ENCODE measurements around the gene DNAL4. TPM values are rescaled to one million over a fixed set of nuclear protein-coding genes. Genes with fewer than 3 reads are reported as not detected.

DNAL4 gene
- total RNA-seq, 1 donor from 2014 or later = 19.9 TPM

DNA sequence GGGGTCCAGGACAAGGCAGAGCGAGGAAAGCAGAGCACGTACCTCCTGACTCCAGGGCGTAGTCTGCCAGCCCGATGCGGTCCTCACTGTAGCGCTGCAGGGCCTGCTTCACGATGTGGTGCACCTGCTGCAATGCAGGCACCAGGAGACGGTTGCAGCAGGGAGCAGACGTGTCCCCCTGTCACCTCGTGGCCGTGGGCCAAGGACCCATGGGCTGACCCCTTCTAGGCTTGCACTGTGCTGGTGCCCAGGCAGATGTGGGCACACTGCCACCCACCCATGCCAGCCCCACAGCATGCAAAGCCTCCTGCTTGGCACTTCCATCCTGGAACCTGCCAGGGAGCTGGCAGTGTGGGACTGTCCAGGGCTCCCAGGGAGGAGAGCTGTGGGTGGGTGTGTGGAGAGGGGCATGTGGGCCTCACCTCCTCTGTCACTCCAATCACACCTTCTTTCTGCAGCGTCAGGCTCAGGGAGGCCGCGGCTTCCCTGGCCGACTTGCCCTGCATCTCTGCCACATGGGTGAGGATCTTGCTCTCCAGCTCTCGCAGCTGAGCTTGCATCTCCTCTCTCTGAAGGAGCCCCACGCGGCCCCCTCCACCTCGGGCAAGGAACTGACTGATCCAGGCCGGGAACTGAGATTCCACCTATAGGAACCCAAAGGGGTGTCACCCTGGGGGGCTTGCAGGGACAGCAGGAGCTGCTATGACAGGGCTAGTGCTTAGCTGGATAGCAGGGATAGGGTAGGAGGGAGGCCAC, 54.5 kb downstream of the DNAL4 start:
- no peak overlapping the region for H3K4me3 ChIP-seq (ENCODE audit: low read depth, low read length)
- DNase-seq (ENCODE audit: low read depth) = no peak
- TF ChIP-seq, protein P1, sequence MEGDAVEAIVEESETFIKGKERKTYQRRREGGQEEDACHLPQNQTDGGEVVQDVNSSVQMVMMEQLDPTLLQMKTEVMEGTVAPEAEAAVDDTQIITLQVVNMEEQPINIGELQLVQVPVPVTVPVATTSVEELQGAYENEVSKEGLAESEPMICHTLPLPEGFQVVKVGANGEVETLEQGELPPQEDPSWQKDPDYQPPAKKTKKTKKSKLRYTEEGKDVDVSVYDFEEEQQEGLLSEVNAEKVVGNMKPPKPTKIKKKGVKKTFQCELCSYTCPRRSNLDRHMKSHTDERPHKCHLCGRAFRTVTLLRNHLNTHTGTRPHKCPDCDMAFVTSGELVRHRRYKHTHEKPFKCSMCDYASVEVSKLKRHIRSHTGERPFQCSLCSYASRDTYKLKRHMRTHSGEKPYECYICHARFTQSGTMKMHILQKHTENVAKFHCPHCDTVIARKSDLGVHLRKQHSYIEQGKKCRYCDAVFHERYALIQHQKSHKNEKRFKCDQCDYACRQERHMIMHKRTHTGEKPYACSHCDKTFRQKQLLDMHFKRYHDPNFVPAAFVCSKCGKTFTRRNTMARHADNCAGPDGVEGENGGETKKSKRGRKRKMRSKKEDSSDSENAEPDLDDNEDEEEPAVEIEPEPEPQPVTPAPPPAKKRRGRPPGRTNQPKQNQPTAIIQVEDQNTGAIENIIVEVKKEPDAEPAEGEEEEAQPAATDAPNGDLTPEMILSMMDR (conservative IDR thresholded peaks at IDR 0.05; ENCODE audit: low read depth, low read length) = no peak

DNA sequence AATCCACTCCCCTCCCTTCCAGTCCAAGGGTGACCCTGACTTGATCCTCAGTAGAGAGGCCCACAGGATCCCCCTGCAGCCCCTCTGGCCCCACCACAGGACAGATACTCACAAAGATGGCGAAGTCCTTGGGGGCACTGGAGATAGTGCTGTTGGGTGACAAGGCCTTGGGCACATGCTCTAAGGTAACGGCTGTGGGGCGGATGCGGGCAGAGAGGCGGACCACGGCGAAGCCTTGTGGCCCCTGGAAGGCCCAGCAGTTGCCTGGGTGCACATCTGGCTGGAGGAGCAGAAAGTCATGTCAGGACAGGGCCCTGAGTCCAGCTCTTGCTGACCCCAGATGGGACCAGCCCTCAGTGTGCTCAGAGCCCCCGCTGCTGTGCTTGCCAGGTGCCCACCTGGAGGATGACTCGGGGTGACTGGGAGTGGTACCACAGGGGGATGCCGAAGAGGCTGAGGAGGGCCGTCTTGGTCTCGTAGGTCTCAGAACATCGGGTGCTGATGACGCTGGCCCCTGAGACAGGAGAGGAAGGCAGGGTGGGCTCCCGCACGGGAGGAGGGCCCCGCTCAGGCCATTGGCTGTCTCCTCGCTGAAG, 55.4 kb downstream of the DNAL4 start:
- H3K4me3 ChIP-seq (ENCODE audit: low read depth, low read length) = no peak overlapping the region
- TF ChIP-seq, protein P1 (conservative IDR thresholded peaks at IDR 0.05; ENCODE audit: low read depth, low read length) = no peak
- no peak for DNase-seq (ENCODE audit: low read depth)

DNA sequence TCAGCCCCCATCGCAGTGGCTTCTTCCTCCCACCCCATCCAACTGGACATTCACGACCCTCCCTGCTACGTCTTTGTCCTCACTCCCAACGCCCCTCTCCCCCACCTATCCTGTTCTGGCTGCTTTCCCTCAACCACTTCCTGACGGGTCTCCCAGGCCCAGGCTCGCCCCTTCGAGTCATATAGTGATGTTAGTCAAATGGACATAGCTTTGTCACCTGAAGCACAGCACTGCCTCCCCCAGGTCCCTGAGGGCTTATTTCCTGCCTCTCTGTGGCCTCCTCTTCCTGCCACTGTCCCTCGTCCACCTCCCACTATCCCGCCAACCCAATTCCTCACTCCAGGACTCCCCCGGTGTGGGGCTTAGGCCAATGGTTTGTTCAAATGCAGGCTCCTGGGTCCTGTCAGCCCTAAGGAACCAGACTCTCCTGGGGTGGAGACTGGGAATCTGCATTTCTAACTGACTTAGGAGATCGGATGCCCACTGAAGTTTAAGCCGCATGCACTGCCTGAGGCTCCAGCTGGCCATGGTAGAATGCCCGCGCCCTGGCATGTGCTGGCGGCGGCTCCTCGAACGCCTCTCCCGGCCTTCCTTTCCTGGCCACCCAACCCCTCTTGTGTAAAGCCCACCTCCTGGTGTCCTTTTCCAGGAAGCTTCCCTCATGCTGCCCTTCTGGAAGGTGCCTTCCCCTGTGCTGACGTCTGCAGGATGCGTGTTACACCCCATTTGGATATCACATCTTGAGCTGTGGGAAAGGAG, 56.5 kb downstream of the DNAL4 start:
- TF ChIP-seq, protein P1 (conservative IDR thresholded peaks at IDR 0.05; ENCODE audit: low read depth, low read length) = no peak
- no peak for DNase-seq (ENCODE audit: low read depth)
- H3K4me3 ChIP-seq (ENCODE audit: low read depth, low read length) = no peak overlapping the region

DNA sequence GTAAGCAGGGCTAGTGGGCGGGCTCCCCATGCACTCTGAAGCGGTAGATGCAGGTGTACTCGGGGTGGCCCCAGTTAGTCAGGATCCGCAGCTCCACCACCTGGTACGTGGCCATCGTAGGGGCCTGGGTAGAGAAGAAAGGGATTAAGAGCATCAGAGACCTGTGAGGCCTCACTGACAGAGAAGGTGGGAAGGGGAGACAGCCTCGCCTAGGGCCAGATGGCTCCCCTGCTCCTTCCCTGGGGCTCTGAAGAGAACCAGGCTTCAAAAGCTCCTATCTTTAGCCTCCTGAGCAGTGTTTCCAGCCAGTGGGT, 57.7 kb downstream of the DNAL4 start:
- H3K4me3 ChIP-seq (ENCODE audit: low read depth, low read length) = no peak overlapping the region
- TF ChIP-seq, protein P1 (conservative IDR thresholded peaks at IDR 0.05; ENCODE audit: low read depth, low read length) = no peak
- no peak for DNase-seq (ENCODE audit: low read depth)

DNA sequence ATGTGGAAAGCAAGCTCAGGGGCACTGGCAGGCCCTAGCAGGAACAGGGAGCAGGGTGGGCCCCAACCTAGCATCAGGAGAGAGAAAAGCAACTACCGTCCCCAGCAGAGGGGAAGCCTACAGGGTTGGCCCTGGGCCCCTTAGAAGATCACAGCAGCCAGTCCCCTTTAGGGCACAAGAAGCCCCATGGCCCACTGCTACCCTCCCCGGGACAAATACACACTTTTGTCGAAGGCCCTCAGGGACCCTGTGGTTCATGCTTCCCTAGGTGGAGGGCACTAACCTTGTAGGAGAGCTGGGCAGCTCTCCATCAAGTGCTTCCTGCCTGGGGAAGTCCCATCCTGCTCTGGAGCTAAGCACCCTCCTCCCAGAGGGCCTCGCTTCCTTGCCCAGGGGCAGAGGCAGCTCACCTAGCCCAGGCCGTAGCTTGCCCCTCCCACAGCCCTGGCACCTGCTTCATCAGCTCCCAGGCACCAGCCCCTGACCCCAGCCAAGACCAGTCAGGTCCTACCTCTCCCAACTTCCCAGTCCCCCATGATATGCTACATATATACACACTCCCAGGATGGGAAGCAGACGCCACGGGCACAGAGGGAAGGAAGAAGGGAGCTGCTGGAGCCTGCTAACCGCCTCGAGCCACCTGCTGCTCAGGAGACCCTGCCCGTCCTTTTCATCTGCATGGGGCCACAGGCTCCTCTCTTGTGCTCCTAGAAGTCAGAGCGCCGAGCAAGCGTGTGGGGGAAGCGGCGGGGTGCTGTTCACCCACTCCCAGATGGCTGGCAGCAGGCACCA, 58.3 kb downstream of the DNAL4 start:
- H3K4me3 ChIP-seq (ENCODE audit: low read depth, low read length) = no peak overlapping the region
- no peak for DNase-seq (ENCODE audit: low read depth)
- TF ChIP-seq, protein P1 (conservative IDR thresholded peaks at IDR 0.05; ENCODE audit: low read depth, low read length) = no peak

DNA sequence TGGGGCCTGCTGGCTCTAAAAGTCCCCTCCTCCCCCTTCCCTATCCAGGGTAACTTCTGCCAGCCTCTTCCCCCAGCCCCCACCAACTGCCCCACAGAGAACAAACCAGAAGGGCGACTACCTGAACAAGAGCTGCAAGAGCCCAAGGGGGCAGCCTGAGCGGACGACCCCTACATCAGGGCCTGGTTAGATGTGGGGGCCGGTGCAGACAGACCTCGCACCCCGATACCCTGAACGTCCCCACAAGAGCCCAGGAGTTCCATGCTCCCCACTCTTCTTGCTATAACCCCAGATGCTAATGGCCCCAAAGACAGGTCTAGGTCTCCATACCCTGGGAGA, 58.8 kb downstream of the DNAL4 start:
- TF ChIP-seq, protein P1 (conservative IDR thresholded peaks at IDR 0.05; ENCODE audit: low read depth, low read length) = no peak
- H3K4me3 ChIP-seq (ENCODE audit: low read depth, low read length) = no peak overlapping the region
- no peak for DNase-seq (ENCODE audit: low read depth)
